Measurements from ENCODE around the gene EPHA3.

DNA sequence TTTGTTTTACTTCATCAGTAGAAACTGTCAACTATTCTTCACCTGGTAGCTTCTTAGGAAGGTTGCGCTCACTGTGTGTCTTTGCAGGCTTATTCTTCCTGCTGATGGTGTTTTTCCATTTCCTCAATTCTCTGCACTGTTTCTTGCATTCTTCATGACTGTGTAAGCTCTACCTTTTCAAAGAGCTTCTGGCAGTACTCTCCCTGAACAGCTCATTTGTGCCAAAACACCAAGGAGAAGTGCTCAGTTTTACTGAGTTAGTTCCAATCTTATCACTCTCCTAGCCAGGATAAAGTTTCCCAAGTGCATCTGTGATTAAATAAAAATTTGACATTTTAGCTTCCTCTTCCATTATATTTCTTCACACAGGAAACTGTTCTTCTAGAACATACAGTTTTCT, 339.8 kb downstream of the EPHA3 start:
- TF ChIP-seq, protein P1, sequence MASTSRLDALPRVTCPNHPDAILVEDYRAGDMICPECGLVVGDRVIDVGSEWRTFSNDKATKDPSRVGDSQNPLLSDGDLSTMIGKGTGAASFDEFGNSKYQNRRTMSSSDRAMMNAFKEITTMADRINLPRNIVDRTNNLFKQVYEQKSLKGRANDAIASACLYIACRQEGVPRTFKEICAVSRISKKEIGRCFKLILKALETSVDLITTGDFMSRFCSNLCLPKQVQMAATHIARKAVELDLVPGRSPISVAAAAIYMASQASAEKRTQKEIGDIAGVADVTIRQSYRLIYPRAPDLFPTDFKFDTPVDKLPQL (IDR thresholded peaks at IDR 0.05; ENCODE audit: extremely low read depth, insufficient read length): no peak
- TF ChIP-seq SMC3 (conservative IDR thresholded peaks at IDR 0.05; ENCODE audit: insufficient read depth, low read depth, low read length) (no peak), RFX1 (IDR thresholded peaks at IDR 0.05) (no peak), ZNF217 (CRISPR knock-in tag; IDR thresholded peaks at IDR 0.05) (no peak), TAF1 (IDR thresholded peaks at IDR 0.05; ENCODE audit: control insufficient read depth, extremely low read depth, insufficient read depth, low read length, severe bottlenecking) (no peak), POLR2A (conservative IDR thresholded peaks at IDR 0.05) (no peak), EGR1 (conservative IDR thresholded peaks at IDR 0.05) (no peak)
- TF ChIP-seq, protein P2, sequence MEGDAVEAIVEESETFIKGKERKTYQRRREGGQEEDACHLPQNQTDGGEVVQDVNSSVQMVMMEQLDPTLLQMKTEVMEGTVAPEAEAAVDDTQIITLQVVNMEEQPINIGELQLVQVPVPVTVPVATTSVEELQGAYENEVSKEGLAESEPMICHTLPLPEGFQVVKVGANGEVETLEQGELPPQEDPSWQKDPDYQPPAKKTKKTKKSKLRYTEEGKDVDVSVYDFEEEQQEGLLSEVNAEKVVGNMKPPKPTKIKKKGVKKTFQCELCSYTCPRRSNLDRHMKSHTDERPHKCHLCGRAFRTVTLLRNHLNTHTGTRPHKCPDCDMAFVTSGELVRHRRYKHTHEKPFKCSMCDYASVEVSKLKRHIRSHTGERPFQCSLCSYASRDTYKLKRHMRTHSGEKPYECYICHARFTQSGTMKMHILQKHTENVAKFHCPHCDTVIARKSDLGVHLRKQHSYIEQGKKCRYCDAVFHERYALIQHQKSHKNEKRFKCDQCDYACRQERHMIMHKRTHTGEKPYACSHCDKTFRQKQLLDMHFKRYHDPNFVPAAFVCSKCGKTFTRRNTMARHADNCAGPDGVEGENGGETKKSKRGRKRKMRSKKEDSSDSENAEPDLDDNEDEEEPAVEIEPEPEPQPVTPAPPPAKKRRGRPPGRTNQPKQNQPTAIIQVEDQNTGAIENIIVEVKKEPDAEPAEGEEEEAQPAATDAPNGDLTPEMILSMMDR (IDR thresholded peaks at IDR 0.05 in 2 of 3, conservative IDR thresholded peaks at IDR 0.05 in 1 of 3; ENCODE audit: insufficient read depth in 2 of 3, low read depth in 1 of 3, low read length in 3 of 3): no peak

Measured in K562 (cell line).